Fibroblast of mammary gland (primary cell): ENCODE measurements around the gene DIS3L2.
"Not testable (repeated sequence)": the region's sequence is repeated elsewhere in the genome, so short reads cannot be mapped to it uniquely, and the experiment has no call there.

Experiments
- DNase-seq: peaks from one replicate; pipeline ENCODE4 v3.0.0-alpha.2; 2010; ENCODE audit warnings: low read depth
- H3K4me3 ChIP-seq: 2 replicates; pipeline ENCODE4 v1.5.1; 2011; ENCODE audit warnings: low read depth, mild to moderate bottlenecking, low read length, moderate library complexity; ENCODE audit not compliant: control insufficient read depth
- CTCF ChIP-seq: conservative IDR thresholded peaks from 2 replicates; pipeline ENCODE4 v1.5.1; 2011; ENCODE audit warnings: low read depth, low read length, inconsistent platforms; ENCODE audit not compliant: control insufficient read depth, insufficient read depth

Gene DIS3L2

DNA sequence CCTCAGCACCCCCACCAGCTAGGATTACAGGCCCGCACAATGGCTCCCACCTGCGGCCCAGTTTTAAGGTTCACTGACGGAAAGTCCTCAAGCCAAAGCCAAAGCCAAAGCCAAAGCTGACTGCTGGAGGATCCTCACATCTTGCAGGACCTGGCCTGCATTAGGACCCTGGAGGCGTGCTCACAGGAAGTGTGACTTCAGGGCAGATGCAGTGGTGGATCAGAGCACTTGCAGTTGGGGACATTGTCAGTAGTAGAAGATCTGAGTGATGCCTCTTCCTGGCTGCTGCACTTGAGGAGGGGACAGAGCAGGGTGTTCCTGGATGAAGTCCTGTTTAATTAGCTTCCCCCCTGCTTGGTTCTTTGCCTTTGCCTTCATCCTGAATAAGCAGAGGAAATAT lies 348.1 kb downstream of the DIS3L2 start:
- no peak overlapping the region for H3K4me3 ChIP-seq
- no peak for DNase-seq
- TF ChIP-seq CTCF = no peak

- TF ChIP-seq CTCF = no peak
- no peak for DNase-seq
- no peak overlapping the region for H3K4me3 ChIP-seq
Measured at GRCh38 chr2:232310121-232310520, 348.6 kb downstream of the DIS3L2 start.

- DNase-seq = no peak
- no peak for TF ChIP-seq CTCF
- no peak overlapping the region for H3K4me3 ChIP-seq
Measured at GRCh38 chr2:232310696-232311095, 349.2 kb downstream of the DIS3L2 start.

DNA sequence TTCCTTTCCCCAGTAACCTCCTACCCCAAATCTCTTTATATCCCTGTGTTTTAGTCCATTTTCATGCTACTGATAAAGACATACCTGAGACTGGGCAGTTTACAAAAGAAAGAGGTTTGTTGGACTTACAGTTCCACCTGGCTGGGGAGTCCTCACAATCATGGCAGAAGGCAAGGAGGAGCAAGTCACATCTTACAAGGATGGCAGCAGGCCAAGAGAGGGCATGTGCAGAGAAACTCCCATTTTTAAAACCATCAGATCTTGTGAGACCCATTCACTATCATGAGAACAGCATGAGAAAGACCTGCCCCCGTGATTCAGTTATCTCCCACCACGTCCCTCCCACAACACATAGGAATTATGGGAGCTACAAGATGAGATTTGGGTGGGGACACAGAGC lies 352.1 kb downstream of the DIS3L2 start:
- not testable (repeated sequence) for H3K4me3 ChIP-seq, DNase-seq

GRCh38 chr2:232315049-232315922 lies 353.8 kb downstream of the DIS3L2 start:
- no peak overlapping the region for H3K4me3 ChIP-seq
- DNase-seq = peak; percentile 58
- TF ChIP-seq CTCF = no peak

GRCh38 chr2:232315923-232316299 lies 354.4 kb downstream of the DIS3L2 start:
- no peak for DNase-seq
- no peak for TF ChIP-seq CTCF
- H3K4me3 ChIP-seq = no peak overlapping the region

GRCh38 chr2:232316461-232317330 lies 355.2 kb downstream of the DIS3L2 start:
- H3K4me3 ChIP-seq = no peak overlapping the region
- no peak for DNase-seq
- TF ChIP-seq CTCF = no peak
